NCI-H82 treated with DMSO at 0.1 percent for 48 hours (cell line): ENCODE data around the gene CUBN.

Experiments
- DNase-seq: peaks from one replicate; lab custom pipeline; 2025; ENCODE audit not compliant: unreplicated experiment; lab: John Stamatoyannopoulos, UW

The CUBN gene

GRCh38 chr10:16929069-16929468 lies 200.5 kb downstream of the CUBN start:
- no peak for DNase-seq

DNA sequence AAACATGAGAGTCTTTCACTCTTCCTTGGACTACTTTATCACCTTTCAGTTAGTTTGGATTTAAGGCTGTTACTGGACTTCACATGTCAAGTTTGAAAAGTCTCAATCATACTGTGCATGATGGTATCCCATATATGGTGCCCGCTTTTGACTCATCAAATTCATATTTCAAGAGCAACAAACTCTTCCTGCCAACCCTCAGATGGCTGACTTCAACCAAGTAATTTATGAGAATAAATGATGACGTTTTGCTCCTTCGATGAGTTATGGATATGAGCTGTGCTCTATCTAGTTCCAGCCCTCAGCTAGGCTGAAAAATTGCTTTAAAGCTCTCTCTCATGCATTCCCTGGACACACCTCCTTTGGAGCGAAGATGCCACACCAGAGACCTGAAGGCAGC lies 202.1 kb downstream of the CUBN start:
- DNase-seq: no peak

GRCh38 chr10:16923726-16924125 lies 205.9 kb downstream of the CUBN start:
- DNase-seq: no peak

DNA sequence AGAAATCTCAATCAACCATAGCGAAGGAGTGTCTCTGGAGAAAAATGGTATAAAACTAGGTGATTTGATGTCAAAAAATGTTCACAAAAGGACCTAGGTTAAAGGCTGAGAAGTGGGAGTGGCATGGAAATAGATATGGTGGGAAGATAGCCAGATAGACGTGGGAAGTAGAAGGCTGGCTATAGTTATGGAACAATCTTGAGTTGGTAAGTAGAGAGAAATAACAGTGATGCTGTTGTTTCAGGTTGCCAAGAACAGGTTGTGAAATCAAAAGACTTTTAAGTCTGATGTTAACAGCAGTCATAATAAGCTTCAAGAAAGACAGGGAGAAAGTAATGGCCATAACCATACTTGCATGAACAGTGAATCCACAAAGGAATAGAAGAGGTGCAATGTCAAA lies 206.3 kb downstream of the CUBN start:
- no peak for DNase-seq

DNA sequence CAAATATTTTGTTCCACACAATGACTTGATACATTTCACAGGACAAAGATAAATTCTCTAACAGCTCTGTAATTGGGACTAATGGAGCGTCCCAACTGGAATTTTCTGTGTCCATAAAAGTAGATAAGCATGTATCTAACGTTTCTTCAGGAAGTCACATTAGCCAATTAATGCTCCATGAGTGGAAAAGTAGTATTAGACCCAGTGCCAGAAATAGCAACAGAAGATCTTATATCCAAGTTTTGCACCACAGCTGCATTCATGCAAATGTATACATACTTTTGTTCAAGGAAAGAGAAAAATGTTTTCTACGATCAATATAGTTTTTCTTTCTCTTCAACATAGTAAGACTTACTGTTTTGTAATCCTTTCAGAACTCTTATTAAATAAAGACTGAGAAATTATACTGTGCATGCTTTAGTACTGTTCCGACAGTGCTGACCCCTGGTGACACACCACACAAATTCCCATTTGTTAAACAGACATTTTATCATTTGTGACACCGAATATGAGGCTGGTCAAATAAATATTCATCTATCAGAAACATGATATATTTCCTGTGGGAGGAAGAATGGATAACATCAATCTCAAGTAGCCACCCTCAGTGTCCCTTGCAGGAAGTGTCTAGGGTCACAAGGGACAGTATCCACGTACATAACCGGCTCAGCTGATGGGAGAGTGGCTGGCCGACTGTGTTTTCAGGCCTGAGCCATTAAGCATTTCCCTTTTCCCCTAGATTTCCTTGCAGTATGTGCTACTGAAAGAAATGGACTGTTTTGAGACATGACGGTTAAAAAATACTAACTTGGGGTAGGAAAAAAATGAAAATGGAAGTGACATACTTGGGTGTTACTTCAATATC lies 210.3 kb downstream of the CUBN start:
- no peak for DNase-seq

DNA sequence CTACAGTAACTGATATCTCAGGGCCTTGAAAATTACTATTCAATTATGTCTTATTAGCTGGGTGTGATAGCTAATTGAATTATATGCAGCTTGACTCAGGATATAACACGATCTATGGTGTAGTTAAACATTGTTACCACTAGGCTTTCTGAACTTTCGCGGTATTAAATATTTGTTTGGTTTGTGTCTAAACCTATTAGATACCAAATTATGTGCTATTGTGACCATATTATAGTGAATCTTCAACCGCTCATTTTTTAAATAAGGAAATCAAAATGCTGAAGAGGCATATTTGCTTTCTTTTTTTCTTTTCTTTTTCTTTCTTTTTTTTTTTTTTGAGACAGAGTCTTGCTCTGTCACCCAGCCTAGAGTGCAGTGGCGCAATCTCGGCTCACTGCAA lies 213.1 kb downstream of the CUBN start:
- DNase-seq: no peak

DNA sequence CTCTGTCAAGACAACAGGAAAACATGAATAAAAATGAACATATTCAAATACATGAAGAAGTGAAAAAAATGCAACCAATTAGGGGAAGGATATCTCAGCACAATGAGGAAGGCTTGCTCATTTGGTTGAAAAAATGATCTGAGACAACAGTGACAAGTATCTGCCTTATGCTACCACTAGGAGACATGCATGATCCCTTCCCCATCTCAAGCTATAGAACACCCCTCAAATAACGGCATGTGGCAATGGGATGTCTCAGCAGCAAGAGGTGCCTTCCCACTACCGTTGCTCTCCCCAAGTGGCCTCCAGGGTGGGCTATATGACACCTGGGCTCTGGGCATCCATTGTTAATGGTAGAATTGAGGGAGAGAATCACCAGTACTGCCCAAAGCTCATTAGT lies 214.3 kb downstream of the CUBN start:
- DNase-seq: no peak

DNA sequence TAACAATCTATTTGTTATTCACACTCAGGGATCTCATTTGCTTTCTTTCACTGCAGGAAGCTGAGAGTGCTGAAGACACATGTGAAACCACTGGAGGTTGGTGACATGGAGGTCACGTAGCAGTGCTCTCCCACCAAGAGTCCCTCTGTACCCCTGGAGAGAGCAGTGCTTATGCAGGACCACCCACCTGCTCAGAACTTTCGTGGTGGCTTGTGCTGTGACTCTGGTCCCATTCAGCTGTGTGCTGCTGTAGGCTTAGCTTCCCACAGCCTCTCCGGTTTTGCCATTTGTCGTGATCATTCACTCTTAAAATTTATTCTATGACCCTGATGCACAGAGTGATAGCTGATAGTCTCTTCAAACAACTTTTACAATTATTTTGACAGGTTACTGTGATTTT lies 216.3 kb downstream of the CUBN start:
- no peak for DNase-seq

GRCh38 chr10:16910793-16911164 lies 218.8 kb downstream of the CUBN start:
- no peak for DNase-seq

GRCh38 chr10:16909961-16910792 lies 219.4 kb downstream of the CUBN start:
- no peak for DNase-seq

DNA sequence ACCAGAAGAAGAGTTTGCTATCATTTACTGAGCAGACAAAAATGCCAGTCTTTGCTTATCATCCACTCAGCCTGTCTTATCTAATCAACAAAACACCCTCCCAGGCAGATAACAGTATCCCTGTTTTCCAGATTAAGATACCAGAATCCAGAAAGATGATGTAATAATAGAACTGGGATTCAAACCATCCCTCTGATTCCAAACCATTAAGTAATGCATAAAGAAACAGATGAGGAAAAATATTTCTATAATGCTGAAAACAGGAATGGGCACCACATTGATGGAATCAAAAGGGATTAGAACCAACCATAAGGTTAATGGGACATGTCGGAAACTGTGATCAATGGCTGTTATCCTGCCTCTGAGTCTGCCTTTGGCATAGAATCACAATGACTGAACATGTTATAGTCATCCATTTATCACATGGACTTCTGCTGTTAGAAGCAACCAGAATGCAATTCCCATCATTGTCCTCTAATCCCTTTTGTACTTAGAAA lies 220.3 kb downstream of the CUBN start:
- DNase-seq: no peak

DNA sequence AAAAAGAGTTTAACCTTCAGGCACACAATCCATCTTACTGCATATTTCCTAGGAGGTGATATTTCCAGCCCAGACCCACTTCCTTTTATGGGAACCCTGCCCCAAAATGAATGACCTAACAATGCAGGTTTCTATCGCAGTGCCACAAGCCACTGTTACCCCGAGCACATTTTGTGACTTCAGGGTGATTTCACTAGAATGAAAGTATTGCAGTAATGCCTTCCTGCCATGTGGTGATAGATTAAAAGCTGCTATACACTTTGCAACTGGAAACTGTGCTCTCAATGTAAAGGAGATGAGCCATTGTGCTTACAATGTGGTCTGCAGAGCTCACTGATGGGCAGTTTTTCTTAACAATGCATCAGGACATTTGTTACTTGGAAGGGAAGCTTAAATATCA lies 221.9 kb downstream of the CUBN start:
- DNase-seq: no peak

DNA sequence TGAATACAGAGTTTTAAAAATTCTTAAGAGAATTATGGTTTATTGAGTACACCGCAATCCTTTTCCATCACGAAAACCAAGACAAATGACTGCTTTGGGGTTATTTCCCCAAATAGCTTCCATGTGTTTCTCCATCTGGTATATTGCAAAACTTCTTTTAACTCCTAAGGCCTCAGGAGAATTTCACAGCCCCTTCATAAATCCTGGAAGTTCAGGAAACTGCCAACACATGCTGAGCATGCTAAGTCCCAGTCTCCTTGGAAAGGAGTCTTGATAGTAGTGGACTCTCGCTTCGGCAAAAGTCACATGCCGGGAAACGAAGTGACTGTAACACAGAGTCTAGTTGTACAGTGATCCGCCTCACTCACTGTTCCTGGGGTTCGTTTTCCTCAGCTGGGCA lies 224.3 kb downstream of the CUBN start:
- DNase-seq: no peak

GRCh38 chr10:16904639-16905061 lies 225.0 kb downstream of the CUBN start:
- no peak for DNase-seq

GRCh38 chr10:16904049-16904448 lies 225.6 kb downstream of the CUBN start:
- DNase-seq: no peak

GRCh38 chr10:16902606-16903005 lies 227.0 kb downstream of the CUBN start:
- no peak for DNase-seq

DNA sequence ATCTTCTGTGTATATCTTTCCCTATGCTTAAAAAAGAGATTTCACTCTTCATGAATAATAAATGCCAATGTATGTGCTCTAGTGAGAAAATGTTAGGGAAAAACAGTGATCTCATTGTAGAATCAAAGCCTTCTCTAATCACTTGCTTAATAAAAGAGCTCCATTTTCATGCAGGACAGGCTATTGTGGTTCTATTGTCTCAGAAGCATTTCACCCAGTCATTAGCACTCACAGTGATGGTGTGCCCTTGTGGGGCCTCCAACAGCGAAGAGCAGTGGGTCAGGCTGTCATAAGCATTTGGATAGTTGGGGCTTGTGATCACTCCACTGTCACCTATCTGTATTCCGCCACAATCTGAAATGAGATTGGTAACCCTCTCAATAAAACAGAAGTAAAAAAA lies 228.5 kb downstream of the CUBN start:
- DNase-seq: no peak

- no peak for DNase-seq
Measured at GRCh38 chr10:16896993-16897392, 232.6 kb downstream of the CUBN start.

- no peak for DNase-seq
Measured at GRCh38 chr10:16894821-16895220, 234.8 kb downstream of the CUBN start.

GRCh38 chr10:16893664-16894063 lies 235.9 kb downstream of the CUBN start:
- DNase-seq: no peak

DNA sequence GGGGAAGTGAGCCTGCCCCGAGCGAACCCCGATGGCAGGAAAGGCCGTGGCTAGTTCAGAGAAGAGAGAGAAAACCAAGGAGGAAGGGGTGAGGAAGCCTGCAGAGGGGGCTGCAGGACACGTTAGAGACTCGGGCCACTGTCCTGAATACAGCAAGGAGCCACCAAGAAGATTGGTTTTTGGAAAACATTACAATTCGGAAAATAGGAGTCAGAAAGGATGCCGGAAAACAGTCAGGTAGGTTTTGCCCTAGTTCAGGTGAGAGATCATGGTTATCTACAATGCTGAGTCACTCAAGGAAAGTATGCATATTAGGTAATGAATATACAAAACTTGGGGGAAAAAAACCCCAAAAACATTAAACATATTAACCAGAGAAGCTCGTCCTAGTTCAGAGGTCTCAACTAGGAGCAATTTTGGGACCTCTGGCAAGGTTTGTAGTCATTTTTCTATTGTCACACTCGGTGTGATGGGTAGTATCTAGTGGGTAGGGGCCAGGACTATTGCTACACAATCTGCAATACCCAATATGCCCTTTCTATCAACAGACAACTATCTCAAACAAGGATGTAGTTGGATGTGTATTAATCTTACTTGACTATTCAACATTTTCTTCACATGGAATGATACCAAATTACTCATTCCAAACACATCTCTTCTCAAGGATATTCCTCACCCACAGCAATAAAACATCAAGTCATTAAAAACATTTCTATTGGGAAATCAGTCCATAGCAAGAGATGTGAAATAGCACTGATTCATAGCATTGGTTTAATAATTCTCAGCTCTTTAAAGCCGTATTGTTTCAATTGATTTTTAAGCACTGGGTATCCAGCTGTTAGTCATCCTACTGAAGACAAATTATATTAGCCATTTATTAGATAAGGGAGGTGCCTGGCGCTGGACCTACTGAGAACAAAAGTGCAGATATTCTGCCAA lies 238.0 kb downstream of the CUBN start:
- DNase-seq: no peak
